ENCODE data around the gene PDZD2. TPM values are rescaled to one million over a fixed set of nuclear protein-coding genes. Genes with fewer than 3 reads are reported as not detected.

Gene PDZD2
- total RNA-seq, 1 donor from 2014 or later = 0.65 TPM

- TF ChIP-seq CTCF (conservative IDR thresholded peaks at IDR 0.05) = no peak
- Mint-ChIP-seq H3K27ac (ENCODE audit: unreplicated experiment) (no peak overlapping the region), H3K36me3 (ENCODE audit: low read depth) (peaks cover 12% of the 10 kb centered on the region), H3K9me3 (no peaks in the 10 kb centered on the region), H3K4me1 (peaks cover 6% of the 10 kb centered on the region), H3K27me3 (ENCODE audit: low read depth) (no peaks in the 10 kb centered on the region), H3K4me3 (no peak overlapping the region)
- DNase-seq (ENCODE audit: low read depth, low spot score) = no peak
Measured at GRCh38 chr5:32157078-32157477, 518.1 kb downstream of the PDZD2 start.

- no peak for DNase-seq (ENCODE audit: low read depth, low spot score)
- Mint-ChIP-seq H3K27me3 (ENCODE audit: low read depth) (no peaks in the 10 kb centered on the region), H3K27ac (ENCODE audit: unreplicated experiment) (no peak overlapping the region), H3K9me3 (no peaks in the 10 kb centered on the region), H3K4me1 (peaks cover 3% of the 10 kb centered on the region), H3K4me3 (no peak overlapping the region), H3K36me3 (ENCODE audit: low read depth) (peaks cover 12% of the 10 kb centered on the region)
- TF ChIP-seq CTCF (conservative IDR thresholded peaks at IDR 0.05) = no peak
Measured at GRCh38 chr5:32158679-32158975, 519.7 kb downstream of the PDZD2 start.

- Mint-ChIP-seq H3K9me3 (no peaks in the 10 kb centered on the region), H3K27me3 (ENCODE audit: low read depth) (no peaks in the 10 kb centered on the region), H3K27ac (ENCODE audit: unreplicated experiment) (no peak overlapping the region), H3K4me3 (no peak overlapping the region), H3K4me1 (peaks cover 3% of the 10 kb centered on the region), H3K36me3 (ENCODE audit: low read depth) (peaks cover 15% of the 10 kb centered on the region)
- no peak for DNase-seq (ENCODE audit: low read depth, low spot score)
- TF ChIP-seq CTCF (conservative IDR thresholded peaks at IDR 0.05) = no peak
Measured at GRCh38 chr5:32159328-32160072, 520.6 kb downstream of the PDZD2 start.

GRCh38 chr5:32160228-32160627 is 521.3 kb downstream of the PDZD2 start:
- H3K36me3 Mint-ChIP-seq (ENCODE audit: low read depth) = peaks cover 15% of the 10 kb centered on the region
- peaks cover 3% of the 10 kb centered on the region for H3K4me1 Mint-ChIP-seq
- DNase-seq (ENCODE audit: low read depth, low spot score) = no peak
- H3K27me3 Mint-ChIP-seq (ENCODE audit: low read depth) = no peaks in the 10 kb centered on the region
- TF ChIP-seq CTCF (conservative IDR thresholded peaks at IDR 0.05) = no peak
- no peaks in the 10 kb centered on the region for H3K9me3 Mint-ChIP-seq
- H3K27ac Mint-ChIP-seq (ENCODE audit: unreplicated experiment) = no peak overlapping the region
- no peak overlapping the region for H3K4me3 Mint-ChIP-seq

Small RNA genes lying within 50 kb of the gene (microRNA-seq; reads per million reads assigned to microRNA genes)
- gene MIR4279 = not detected

Other genes with a start within 250 kb of the PDZD2 start
- gene DROSHA, start 107.0 kb upstream of the PDZD2 start, total RNA-seq = 116 and 128 TPM in 2 replicates
- 31.3 and 33.5 TPM in 2 replicates for gene C5orf22, start 106.8 kb upstream of the PDZD2 start, total RNA-seq